SK-N-SH treated with all-trans-retinoic acid at 6 μM for 48 hours (cell line): ENCODE measurements around the gene SAFB2.

ENCODE experiments used
- ARNTL ChIP-seq: fragments of 450-650 bp; formaldehyde crosslinking; IDR thresholded peaks from 2 replicates; pipeline ENCODE4 v1.5.0; 2020; ENCODE audit warnings: low read depth, mild to moderate bottlenecking, moderate library complexity, borderline replicate concordance
- CSDC2 ChIP-seq: fragments of 250-450 bp; sonication (Bioruptor Pico); IDR thresholded peaks from 2 replicates; pipeline ENCODE4 v1.5.0; 2020; ENCODE audit warnings: mild to moderate bottlenecking, moderate library complexity
- ISL1 ChIP-seq: fragments of 250-450 bp; sonication (Bioruptor Pico); IDR thresholded peaks from 2 replicates; pipeline ENCODE4 v2.1.2; 2022; ENCODE audit warnings: mild to moderate bottlenecking, moderate library complexity
- TCF4 ChIP-seq: fragments of 250-450 bp; sonication (Bioruptor Pico); IDR thresholded peaks from 2 replicates; pipeline ENCODE4 v1.8.0; 2021; ENCODE audit warnings: mild to moderate bottlenecking, moderate library complexity, borderline replicate concordance
- ZC3H10 ChIP-seq: fragments of 250-450 bp; sonication (Bioruptor Pico); IDR thresholded peaks from 2 replicates; pipeline ENCODE4 v1.5.1; 2021; ENCODE audit warnings: mild to moderate bottlenecking, moderate library complexity
- ZFP30 ChIP-seq: fragments of 450-650 bp; formaldehyde crosslinking; IDR thresholded peaks from 2 replicates; pipeline ENCODE4 v1.5.0; 2022; ENCODE audit warnings: mild to moderate bottlenecking, moderate library complexity
- ZNF70 ChIP-seq: fragments of 450-650 bp; formaldehyde crosslinking; IDR thresholded peaks from 2 replicates; pipeline ENCODE4 v1.5.0; 2020; ENCODE audit warnings: mild to moderate bottlenecking, moderate library complexity
- TF ChIP-seq, protein P1 (sequence below): fragments of 250-450 bp; sonication (Bioruptor Pico); IDR thresholded peaks from 2 replicates; pipeline ENCODE4 v1.5.1; 2020; ENCODE audit warnings: low read depth, mild to moderate bottlenecking, moderate library complexity

DNA sequence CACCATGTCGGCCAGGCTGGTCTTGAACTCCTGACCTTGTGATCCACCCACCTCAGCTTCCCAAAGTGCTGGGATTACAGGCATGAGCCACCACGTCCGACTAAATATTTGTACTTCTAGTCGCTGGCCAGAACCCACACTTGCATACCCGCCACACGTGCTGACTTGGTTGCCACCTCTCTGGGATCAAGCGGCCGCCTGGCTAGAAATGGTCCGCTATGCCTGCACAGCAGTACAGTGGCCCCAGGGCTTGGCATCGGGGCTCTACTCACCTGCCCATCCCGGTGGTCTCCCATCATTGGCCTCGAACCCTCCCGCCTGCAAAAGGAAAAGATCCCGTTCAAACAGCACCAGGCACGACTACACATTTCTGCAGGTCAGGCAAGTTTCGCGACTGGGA, 31.1 kb downstream of the SAFB2 start:
- TF ChIP-seq, protein P1, sequence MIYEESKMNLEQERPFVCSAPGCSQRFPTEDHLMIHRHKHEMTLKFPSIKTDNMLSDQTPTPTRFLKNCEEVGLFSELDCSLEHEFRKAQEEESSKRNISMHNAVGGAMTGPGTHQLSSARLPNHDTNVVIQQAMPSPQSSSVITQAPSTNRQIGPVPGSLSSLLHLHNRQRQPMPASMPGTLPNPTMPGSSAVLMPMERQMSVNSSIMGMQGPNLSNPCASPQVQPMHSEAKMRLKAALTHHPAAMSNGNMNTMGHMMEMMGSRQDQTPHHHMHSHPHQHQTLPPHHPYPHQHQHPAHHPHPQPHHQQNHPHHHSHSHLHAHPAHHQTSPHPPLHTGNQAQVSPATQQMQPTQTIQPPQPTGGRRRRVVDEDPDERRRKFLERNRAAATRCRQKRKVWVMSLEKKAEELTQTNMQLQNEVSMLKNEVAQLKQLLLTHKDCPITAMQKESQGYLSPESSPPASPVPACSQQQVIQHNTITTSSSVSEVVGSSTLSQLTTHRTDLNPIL = no peak
- no peak for TF ChIP-seq TCF4 (CRISPR knock-in tag)
- no peak for TF ChIP-seq ZC3H10 (CRISPR knock-in tag)
- no peak for TF ChIP-seq ARNTL
- no peak for TF ChIP-seq CSDC2 (CRISPR knock-in tag)
- TF ChIP-seq ZFP30 = no peak
- no peak for TF ChIP-seq ISL1 (CRISPR knock-in tag)
- no peak for TF ChIP-seq ZNF70
